ENCODE results near the gene GANC.

The GANC gene

DNA sequence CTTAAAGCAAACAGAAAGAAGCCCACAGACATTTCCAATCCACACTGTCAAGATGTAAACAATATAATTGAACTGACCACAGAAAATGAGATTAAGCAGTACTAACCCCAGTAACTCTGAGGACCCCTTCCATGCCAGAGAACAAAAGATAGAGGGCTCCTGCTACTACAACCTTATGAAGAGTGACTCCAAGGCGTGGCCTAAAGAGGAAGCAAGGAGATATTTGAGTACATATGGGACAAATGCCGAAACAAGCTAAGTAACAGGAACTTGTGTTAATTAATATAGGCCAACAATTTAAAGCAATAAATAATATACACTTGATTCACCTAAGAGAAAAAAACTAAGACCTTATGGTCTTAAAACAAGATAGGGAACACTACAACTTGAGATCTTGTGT lies 39.9 kb upstream of the GANC start:
- no peak overlapping the region for H3K4me3 ChIP-seq (ENCODE audit: low read length)
- TF ChIP-seq, protein P1, sequence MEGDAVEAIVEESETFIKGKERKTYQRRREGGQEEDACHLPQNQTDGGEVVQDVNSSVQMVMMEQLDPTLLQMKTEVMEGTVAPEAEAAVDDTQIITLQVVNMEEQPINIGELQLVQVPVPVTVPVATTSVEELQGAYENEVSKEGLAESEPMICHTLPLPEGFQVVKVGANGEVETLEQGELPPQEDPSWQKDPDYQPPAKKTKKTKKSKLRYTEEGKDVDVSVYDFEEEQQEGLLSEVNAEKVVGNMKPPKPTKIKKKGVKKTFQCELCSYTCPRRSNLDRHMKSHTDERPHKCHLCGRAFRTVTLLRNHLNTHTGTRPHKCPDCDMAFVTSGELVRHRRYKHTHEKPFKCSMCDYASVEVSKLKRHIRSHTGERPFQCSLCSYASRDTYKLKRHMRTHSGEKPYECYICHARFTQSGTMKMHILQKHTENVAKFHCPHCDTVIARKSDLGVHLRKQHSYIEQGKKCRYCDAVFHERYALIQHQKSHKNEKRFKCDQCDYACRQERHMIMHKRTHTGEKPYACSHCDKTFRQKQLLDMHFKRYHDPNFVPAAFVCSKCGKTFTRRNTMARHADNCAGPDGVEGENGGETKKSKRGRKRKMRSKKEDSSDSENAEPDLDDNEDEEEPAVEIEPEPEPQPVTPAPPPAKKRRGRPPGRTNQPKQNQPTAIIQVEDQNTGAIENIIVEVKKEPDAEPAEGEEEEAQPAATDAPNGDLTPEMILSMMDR (conservative IDR thresholded peaks at IDR 0.05; ENCODE audit: low read depth, low read length), result no peak
- no peak for DNase-seq (ENCODE audit: low read depth)

DNA sequence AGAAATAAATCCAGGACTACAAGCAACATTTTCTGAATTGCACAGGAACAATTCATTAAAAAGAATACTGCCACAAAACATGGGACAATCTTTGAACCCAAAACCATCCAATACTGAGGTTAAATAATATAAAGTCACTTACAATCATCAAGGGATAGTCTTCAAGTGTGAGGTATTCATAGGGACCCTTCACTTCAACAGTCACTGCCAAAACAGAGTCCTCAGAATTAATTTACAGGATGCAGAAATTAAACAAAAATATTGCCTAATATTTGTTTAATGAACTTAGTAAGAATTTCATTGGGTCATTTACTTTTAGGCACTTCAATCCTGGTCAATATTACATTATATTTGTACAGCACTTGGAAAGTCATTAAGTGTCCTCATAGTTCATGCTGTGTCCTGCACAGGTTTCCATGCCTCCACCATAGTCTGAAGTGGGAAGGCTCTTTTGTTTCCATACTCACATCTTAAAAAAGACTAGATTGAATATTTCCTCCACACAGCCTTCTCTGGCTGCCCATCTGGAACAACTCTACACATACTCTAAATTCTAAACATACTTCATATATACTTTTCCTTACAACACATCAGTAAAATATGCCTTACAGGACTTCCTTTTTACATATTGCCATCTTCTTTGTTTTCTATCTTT lies 33.3 kb upstream of the GANC start:
- no peak overlapping the region for H3K4me3 ChIP-seq (ENCODE audit: low read length)
- DNase-seq (ENCODE audit: low read depth), result no peak
- TF ChIP-seq, protein P1 (conservative IDR thresholded peaks at IDR 0.05; ENCODE audit: low read depth, low read length), result no peak

DNA sequence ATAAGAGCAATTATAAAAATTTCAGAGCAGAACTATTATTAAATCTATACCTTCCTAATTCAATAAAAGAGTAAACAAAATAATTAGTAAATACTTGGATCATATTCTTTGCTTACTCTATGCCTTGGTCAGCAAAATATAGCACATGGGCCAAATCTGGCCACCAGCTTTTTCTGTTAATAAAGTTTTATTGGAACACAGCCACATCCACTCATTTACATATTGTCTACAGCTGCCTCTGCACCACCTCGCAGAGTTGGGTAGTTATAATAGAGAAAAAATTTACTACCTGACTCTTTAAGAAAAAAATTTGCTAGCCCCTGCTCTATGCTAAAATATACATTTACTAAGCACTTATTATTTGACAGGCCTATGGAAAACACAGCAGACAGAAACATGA lies 32.2 kb upstream of the GANC start:
- TF ChIP-seq, protein P1 (conservative IDR thresholded peaks at IDR 0.05; ENCODE audit: low read depth, low read length), result no peak
- DNase-seq (ENCODE audit: low read depth), result no peak
- no peak overlapping the region for H3K4me3 ChIP-seq (ENCODE audit: low read length)

DNA sequence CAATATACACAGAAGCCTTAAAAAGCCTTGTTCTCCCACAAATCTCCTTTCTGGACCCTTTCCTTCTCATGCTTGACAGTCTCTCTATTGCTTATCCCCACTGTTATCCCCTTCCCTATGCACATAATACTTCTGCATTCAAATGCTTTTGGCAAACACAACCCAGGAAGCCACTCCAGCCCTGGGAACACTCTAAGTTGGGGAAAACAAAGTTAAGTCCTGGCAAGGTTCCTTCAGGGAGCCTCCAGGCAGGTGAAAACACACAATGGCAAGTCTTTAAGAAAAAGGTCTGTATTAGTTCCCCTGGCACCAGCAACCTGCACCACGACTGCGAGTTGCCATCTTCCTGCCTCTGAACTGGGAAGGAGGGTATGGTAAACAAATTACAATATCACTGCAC lies 19.7 kb upstream of the GANC start:
- no peak for DNase-seq (ENCODE audit: low read depth)
- H3K4me3 ChIP-seq (ENCODE audit: low read length), result no peak overlapping the region
- TF ChIP-seq, protein P1 (conservative IDR thresholded peaks at IDR 0.05; ENCODE audit: low read depth, low read length), result no peak

DNA sequence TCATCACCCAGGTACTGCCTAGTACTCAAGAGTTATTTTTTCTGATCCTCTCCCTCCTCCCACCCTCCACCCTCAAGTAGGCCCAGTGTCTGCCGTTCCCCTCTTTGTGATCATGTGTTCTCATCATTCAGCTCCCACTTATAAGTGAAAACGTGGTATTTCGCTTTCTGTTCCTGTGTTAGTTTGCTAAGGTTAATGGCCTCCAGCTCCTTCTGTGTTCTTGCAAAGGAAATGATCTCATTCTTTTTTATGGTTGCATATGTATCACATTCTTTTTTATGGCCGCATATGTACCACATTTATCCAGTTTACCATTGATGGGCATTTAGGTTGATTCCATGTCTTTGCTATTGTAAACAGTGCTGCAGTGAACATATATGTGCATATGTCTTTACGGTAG lies 8.2 kb upstream of the GANC start:
- no peak overlapping the region for H3K4me3 ChIP-seq (ENCODE audit: low read length)
- DNase-seq (ENCODE audit: low read depth), result no peak
- TF ChIP-seq, protein P1 (conservative IDR thresholded peaks at IDR 0.05; ENCODE audit: low read depth, low read length), result no peak

DNA sequence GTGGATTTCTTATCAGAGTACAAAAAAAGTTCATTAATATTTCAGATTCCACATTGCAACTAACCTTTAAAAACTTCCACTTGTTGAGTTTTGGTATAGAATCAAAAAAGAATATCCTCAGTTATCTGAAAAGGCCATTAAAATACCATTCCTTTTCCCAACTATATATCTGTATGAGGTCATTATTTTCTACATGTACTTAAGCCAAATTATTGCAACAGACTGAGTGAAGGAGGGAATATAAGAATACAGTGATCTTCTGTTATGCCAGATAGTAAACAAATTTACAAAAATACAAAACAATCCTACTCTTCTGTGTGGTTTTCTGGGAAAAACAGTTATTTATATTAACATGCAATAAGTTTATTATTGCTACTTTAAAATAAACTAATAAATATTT lies 5.7 kb upstream of the GANC start:
- no peak for DNase-seq (ENCODE audit: low read depth)
- no peak overlapping the region for H3K4me3 ChIP-seq (ENCODE audit: low read length)
- TF ChIP-seq, protein P1 (conservative IDR thresholded peaks at IDR 0.05; ENCODE audit: low read depth, low read length), result no peak

DNA sequence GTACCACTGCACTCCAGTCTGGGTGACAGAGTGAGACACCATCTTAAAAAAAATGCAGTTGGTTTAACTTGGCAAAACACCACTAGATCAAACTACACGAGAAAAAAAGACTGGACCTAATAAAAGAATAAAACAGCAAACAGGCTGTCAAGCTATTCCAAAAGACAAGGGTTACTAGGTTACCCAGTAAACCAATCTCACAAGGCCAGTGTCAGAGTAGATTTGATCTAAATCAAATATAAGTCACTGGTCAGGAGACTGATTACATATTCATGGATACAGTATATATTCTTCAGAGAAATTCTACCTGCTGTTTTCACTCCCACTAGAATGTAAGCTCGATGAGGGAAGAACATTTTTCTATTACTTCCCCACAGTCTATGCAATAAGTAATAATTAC lies 2.5 kb upstream of the GANC start:
- TF ChIP-seq, protein P1 (conservative IDR thresholded peaks at IDR 0.05; ENCODE audit: low read depth, low read length), result no peak
- H3K4me3 ChIP-seq (ENCODE audit: low read length), result no peak overlapping the region
- no peak for DNase-seq (ENCODE audit: low read depth)
